ENCODE results near the gene GALNT2.

The GALNT2 gene

DNA sequence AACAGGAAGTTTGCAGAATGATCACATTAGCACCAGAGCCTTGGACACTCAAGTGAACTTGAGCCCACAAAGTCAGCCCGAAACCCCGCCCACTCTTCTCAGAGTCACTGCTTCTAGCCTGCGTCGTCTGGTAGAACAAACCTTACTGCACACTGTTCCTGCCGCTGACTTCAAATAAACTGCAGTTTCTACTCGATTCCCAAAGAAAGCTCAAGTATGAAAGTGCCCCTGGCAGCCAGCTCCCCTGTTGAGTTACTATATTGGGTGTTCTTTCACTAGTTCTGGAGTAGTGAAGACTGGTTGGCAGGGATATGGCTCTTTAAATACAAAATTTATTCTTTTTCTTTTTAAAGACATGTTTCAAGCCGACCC, 164.7 kb downstream of the GALNT2 start:
- DNase-seq (ENCODE audit: low read depth in 2 of 2) = no peak

DNA sequence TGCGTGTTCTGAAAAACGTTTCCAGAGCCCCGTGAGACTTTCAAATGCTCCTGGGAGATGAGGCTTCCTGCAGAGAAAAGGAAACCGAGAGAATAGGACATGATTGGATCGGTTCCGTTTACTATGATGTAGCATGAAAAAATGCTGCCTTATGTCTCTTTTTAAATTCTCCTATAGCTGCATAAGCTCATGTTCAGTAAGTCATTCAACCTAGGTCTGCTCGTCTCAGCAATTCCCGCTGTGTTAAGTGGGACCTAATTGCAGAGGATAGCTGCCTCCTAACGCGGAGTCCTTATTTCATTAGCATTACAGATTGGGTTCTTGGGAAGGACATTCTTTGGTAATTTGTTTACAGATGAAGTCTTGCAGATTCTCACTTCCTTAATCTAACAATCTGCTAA, 165.3 kb downstream of the GALNT2 start:
- no peak for DNase-seq (ENCODE audit: low read depth in 2 of 2)

DNA sequence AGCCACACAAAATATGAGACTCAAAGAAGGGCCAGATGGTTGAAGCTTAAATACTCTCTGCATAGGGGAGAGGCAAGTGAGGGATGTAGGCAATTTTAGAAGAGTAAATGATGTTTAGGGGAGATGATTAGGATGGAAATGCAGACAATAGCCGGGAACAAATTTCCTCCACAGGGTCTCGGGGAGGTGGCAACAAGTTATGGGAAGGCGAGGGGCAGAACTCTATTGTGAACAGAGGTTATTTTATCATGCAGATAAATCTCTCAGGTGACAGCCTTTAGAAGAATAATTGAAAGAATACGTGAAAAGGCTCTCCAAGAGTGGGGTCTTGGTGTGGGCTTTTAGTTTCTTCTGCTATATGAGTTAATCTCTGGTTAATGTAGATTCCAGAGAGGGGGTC, 166.7 kb downstream of the GALNT2 start:
- DNase-seq (ENCODE audit: low read depth in 2 of 2) = no peak

DNA sequence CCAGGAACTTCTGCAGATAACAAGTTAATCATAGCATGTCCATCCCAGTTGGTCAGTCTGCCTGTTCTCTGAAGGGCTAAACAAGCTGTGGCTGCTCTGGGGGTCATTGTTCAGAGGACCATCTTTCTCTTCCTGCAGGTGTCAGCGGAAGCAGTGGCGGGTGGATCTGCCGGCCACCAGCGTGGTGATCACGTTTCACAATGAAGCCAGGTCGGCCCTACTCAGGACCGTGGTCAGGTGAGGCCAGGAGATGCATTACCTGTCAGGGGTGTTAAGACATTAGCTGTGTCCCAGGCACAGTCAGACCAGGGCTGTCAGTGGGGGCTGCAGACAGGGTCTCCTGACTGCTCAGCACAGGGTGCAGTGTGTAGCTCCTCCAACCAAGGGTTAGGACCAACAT, 168.8 kb downstream of the GALNT2 start:
- no peak for DNase-seq (ENCODE audit: low read depth in 2 of 2)

DNA sequence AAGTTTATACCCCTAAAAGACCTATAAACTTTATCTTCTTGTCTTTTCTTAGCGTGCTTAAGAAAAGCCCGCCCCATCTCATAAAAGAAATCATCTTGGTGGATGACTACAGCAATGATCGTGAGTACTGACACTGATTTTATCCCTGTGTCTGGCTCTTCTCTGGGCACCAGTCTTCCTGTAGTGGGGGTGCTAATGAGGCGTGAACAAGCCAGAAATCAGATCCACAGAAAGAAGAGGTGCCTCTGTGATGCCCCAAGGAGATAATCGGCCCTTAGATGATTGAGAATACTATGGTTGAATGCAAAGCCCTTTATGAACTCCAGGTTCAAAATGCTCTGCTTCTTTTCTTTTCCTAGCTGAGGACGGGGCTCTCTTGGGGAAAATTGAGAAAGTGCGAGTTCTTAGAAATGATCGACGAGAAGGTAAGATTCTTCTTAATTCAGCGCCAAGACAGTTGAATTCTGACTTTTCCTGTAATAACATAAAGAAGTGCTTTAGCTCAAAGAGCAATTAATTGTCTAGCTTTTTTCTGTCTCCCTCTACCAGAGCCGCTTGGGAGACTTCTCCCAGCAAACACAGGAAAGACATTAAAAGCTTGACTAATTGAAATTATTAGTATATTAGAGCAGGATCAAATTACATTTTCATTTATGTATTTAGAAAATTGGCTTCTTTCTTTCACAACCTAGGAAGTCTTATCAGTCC, 169.4 kb downstream of the GALNT2 start:
- DNase-seq (ENCODE audit: low read depth in 2 of 2) = no peak

DNA sequence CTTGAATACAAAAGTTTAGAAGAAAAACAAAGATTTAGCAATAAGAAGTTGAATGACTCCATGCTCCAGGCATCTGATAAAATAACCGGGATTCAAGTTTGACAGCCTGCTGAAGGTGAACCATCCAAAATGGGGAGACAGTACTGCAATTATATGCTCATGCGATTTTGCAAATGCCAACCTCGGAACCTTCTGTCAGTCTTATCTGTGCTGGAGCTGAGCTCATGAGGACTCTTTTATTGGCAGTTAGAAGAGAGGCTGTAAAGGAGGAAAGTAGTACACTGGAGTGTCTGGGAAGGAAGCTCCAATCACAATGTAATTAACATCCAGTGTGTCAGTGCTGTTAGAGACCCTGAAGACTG, 170.0 kb downstream of the GALNT2 start:
- DNase-seq (ENCODE audit: low read depth in 2 of 2) = no peak

DNA sequence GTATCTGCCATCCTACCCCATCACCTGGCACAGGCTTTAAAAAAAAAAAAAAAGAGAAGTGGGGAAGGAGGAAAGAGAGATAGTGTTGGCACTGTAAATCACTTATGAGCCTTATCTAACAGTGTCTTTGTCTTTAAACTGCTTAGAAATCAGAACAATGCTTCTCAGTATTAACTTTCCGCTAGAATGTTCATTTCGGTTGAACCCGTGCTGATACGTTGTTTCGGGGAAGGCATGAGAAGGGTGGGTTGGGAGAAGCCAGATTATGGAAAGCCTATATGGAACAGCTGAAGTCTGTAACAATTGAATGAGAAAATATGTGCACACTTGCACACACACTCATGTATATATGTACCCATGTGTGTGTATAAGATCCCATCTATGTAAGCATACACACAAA, 170.8 kb downstream of the GALNT2 start:
- DNase-seq (ENCODE audit: low read depth in 2 of 2) = no peak

DNA sequence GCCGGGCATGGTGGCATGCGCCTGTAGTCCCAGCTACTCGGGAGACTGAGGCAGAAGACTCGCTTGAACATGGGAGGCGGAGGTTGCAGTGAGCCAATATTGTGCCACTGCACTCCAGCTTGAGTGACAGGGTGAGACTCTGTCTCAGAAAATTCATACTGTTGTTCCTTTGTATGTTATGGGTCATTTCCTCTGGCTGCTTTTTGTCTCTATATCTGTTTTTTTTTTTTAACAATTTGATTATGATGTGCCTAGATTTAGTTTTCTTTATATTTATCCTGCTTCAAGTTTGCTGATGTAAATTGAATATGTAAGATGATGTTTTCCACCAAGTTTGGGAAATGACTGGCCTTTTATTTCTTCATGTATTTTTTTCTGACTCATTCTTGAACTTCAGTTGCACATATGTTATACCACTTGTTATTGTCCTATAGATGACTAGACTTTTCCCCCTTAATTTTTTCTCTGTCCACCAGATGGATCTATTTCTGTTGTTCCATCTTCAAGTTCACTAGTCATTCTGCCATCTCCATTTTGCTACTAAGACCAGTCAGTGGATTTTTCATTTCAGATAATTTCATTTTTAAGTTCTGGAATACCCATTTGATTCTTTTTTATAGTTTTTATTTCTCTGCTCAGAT, 173.5 kb downstream of the GALNT2 start:
- DNase-seq (ENCODE audit: low read depth in 2 of 2) = no peak

DNA sequence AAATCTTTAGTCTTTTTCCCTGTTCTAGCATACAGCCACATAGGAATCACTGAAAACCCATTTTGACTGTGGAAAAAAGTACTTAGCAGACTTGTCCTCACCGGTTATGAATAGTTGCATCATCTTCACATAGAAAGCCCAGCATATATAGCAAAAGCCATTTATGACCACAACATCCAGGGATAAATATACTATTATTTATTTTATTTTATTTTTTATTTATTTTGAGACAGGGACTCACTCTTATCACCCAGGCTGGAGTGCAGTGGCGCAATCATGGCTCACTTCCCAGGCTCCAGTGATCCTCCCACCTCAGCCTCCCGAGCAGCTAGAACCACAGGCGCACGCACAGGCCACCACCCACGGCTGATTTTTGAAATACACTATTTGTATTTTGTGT, 175.3 kb downstream of the GALNT2 start:
- DNase-seq (ENCODE audit: low read depth in 2 of 2) = no peak

DNA sequence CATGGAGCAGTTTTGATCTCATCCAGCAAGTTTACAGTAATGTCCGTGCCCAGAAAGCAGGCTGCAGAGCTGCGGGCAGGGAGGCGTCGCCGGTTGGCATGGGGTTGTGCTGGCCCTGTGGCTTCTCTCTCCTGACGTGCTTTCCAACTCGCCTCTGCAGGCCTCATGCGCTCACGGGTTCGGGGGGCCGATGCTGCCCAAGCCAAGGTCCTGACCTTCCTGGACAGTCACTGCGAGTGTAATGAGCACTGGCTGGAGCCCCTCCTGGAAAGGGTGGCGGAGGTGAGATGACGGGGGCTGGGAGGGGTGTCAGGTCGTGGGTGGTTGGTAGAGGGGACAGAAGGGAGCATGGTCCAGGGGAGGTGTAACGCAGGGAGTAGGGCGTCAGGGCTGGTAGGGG, 176.1 kb downstream of the GALNT2 start:
- DNase-seq (ENCODE audit: low read depth in 2 of 2) = no peak

DNA sequence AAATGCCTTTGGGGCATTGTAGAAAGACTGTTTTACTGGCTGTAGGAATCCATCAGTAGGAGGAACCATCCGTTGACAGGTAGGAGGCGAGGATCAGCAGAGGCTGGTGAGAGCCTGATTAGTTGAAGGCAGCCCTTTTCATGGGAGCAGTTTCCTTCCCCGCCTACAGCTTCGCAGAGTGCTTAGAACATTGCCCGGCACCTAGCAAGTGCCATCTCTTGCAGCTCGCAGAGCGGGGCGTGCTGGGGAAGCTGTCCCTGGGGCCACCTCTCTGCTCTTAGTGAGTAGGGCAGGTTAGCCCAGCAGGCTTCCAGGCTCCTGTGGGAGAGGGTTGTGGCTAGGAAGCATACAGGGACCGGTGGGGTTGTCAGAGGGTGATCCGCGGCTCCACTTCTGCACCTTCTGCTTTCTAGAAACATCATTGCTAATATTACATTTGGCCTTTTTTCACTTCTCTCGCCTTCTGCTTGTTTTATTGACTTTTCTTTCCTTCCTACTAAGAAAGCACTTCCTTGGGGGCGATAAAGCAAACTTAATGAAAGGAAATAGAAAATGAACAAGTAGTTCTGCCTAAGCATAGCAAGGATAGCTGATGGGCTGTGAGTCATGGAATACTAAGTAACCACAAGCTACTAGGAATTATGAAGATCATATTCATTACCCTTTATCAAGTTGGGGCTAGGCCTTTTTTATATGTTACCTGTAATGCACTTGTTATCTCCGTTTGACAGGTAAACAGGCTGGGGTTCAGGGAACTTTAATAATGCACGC, 176.7 kb downstream of the GALNT2 start:
- DNase-seq (ENCODE audit: low read depth in 2 of 2) = no peak

DNA sequence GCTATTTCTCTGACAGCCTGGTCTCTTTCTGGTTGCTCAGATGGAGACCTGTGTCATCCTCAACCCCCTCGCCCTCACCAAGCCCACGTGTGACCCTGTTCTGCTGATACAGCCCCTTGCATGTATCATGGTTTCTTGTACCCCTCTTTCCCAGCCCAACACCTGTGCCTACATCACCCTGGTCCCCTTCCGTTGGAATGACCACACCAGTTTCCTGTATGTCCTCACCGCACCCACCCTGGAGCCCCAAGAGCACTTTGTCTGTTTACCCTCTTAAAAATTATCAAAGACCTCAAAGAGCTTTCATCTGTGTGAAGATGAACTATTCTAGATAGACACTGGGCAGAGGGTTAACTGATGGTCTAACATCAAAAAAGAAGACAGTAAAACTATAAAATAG, 179.5 kb downstream of the GALNT2 start:
- DNase-seq (ENCODE audit: low read depth in 2 of 2) = no peak

DNA sequence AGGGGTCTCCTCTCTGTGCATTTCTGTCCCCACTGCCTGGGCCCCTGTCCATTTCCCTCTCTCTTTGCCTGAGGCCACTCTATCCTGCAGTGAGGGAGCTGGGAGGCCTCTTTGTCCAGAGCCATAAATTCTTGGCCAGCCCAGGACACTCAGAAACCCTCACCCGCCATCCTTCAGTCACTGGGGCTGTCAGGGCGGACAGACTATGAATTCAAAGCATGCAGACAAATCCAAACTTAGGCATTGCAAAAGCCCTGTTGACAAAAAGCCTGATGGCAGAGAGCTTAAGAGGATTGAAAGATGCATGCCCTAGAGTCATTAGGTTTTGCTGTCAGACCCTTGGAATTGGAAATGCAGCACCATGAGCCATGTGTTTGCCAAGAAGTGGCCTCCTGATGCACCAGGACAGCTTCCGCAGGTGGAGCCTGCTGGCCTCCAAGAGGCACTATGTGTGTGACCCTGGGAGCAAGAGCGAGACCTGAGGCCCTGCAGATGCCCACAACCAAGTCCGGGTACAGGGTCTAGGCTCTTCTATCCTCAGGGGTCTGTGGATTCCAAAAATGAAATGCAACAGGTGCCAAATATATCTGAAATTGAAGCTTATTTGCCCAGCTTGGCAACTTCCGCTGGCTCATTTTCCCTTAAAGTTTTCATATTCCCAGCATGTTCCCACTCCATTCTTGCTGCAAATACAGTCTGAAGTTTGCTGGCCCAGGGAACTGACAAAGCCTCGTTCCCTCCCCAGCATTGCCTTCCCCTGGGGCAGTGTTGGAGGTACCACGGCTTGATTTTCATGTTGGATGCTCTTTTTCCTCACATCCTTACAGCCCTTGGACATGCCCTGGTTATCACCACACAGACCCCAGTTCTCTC, 181.2 kb downstream of the GALNT2 start:
- no peak for DNase-seq (ENCODE audit: low read depth in 2 of 2)

DNA sequence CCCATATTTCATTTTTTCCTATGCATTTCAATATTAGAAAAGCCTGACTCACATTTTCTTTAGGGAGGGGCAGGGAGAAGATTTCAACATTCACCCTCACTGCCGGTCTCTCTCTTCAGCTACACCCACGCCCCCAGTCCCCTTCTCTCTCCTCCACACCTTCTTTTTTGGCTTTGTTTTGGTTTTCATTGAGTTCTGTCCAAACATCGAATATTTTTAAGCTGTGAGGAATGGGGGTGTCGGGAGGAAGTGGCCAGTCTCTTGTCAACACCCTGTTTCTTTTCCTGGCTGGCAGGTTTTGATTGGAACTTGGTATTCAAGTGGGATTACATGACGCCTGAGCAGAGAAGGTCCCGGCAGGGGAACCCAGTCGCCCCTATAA, 181.8 kb downstream of the GALNT2 start:
- DNase-seq (ENCODE audit: low read depth in 2 of 2) = no peak

DNA sequence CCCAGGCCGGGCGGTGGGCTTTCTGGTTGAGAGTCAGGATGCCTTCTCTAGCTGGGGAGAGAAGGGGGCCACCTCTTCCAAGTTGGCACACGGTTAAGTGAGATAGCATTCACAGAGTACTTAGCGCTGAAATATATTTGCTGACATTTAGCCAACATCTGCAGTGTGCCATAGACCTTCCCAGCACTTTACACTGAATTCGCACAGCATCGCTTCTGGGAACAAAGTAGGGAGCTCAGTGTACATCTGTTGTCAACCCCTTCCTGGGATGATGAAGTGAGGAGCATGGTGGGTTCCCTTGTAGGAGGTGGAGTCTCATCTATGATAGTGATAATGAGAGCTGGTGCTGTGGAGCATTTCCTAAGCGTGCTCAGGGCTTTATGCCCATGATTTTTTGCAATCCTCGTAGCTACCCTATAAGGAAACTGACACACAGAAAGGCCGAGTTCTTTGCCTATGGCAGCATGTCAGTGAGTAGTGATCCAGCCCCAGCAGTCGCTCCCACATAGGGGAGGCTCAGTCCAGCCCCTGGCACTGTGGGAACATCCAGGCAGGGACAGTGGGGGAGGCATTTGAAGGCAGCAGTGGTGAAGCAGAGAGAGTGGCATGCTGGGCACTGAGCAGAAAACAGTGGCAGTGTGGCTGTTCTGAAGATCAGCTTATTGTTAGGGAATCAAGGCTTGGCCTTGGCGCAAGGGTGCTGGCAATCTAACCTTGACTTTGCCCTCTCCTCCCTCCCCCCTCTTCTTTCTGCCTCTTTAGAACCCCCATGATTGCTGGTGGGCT, 182.8 kb downstream of the GALNT2 start:
- no peak for DNase-seq (ENCODE audit: low read depth in 2 of 2)

DNA sequence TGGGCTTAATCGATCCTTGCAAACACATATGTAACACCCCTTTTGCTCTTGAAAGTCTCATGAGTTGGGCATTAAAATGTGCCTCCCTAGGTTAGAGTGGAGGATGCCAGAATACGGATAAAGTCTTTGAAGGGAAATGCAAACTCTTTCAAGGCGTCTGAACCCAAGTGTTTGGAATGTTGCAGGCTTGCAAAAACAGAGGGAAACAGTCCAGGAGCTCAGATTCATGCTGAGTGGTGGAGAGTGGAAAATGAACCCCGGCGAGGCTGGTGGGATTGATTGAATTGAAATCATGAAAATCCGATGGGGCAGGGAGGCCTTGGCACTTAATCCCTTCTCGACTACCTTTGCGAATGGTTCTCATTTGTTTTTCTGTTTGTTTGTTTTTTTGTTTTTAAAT, 183.6 kb downstream of the GALNT2 start:
- DNase-seq (ENCODE audit: low read depth in 2 of 2) = no peak

DNA sequence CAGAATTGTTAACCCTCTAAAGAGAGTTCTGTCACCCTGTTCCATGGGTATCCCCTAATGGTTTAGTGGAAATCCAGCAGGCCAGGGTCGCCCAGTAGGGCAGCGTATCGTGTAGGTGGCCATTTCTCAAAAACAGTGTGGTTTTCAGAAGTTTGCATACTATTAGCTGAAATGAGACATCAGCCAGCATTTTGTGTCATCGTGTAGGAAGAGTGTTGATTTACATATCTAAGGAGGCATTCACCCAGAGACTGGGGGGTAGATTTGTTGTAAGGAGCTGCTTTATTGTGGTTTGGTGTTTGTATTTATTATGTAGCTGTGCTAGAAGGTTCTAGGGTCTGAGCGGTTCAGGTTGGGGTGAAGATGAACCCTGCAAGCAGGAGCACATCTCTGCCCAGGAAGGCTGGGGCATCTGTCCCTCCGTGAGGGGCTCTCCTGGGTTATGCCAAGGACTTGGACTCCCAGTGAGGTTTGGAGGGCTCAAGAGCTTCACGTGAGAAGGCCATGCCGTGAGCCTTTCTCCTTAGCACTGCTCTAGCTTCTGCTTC, 184.7 kb downstream of the GALNT2 start:
- no peak for DNase-seq (ENCODE audit: low read depth in 2 of 2)

DNA sequence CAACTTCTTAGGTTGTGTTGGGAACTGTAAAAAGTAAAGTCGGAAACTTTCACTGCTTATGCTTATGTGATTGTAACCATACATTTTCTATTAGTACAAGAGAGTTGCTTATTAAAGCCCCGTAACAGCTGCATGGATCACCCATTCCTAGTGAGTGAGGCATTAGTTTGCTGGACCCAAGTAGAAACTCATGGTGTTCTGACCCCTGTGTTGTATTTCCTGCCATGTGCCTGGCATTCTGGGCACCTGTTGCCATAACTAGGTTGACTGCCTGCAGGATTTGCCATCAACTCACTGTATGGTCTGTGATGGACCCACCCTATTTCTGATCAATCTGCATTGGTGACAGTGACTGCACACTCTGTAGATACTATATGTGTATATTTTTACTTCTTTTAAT, 186.1 kb downstream of the GALNT2 start:
- DNase-seq (ENCODE audit: low read depth in 2 of 2) = no peak

DNA sequence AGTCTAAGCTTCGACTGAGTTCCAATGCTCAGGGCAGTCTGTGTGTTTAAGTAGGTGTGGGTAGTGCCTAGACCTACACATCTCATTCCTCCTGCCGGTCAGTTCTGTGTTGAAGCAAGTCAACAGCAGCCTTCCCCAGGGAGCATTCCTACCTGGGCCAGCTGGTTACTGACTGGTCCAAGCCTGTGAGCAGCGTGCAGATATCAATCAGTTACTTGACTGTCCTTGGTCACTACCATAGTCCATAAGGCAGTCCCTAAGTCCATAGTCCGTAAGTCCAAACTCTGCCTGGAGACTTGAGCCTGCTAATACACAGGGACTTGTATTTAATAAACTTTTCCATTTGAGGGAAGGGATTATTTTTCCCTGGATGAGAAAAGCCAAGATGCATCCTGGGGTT, 187.2 kb downstream of the GALNT2 start:
- DNase-seq (ENCODE audit: low read depth in 2 of 2) = no peak

DNA sequence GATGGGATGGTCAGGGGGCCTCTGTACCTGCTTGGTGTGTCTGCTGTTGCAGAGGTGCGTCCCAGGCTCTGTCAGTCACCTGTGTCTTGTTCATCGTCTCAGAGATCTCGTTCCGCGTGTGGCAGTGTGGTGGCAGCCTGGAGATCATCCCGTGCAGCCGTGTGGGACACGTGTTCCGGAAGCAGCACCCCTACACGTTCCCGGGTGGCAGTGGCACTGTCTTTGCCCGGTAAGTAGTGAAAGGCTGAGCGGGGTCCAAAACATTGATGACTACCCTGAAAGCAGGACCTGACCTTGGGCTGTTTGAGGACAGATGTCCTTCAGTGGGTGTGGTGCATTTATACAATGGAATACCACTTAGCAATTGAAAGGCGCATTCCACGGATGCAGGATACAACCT, 188.1 kb downstream of the GALNT2 start:
- no peak for DNase-seq (ENCODE audit: low read depth in 2 of 2)

DNA sequence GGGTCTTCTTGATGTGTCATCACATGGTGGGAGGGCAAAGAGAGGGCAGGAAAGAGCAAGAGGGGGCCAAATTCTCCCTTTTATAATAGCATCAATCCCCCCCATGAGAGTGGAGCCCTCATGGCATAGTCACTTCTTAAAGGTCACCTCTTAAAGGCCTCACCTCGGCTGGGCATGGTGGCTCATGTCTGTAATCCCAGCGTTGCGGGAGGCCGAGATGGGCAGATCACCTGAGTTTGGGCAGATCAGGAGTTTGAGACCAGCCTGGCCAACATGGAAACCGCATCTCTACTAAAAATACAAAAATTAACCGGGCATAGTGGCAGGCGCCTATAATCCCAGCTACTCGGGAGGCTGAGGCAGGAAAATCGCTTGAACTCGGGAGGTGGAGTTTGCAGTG, 189.0 kb downstream of the GALNT2 start:
- DNase-seq (ENCODE audit: low read depth in 2 of 2) = no peak

Data from fibroblast of skin of left quadriceps (primary cell).